ENCODE measurements around the gene CEP20.

Gene CEP20

GRCh38 chr16:15830832-15831451 lies 57.5 kb downstream of the CEP20 start:
- DNase-seq (ENCODE audit: low spot score), result no peak

DNA sequence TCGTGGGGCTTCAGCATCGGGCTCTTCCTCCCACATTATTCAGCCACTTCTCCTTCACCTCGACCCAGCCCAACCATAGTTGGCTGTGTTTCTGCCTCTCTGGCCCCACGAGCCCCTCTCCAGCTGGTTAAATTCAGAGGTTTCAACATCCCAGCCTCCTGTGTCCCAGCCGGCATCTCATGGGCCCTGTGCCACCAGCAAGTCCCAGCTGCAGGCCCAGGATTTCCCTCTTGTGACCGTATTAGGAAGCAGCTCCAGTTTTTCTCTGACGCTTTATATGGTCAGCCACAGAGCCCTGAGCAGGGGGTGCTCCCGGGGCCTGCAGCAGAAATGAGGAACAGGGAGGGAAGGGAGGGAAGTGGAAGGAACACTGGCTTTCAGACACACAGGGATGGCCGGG lies 58.9 kb downstream of the CEP20 start:
- DNase-seq (ENCODE audit: low spot score), result no peak

GRCh38 chr16:15827709-15828343 lies 60.6 kb downstream of the CEP20 start:
- DNase-seq (ENCODE audit: low spot score), result no peak

DNA sequence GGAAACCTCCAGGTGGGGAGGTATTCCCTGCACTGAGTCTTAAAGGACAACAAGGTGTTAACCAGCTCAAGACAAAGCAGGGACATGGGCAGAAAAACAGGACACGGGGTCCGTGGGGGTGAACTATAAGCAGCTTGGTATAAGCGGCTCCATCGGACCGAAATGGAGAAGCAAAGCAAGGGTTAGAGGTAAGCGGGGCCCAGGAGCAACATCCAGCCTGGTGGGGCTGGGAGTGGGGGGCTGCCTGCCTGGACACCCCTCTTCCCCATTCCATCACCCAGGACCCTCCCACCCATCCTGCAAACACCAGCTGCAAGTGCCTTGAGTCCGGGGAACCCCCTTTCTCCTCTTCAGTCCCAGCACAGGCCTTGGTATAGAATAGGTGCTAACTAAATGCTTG lies 61.1 kb downstream of the CEP20 start:
- no peak for DNase-seq (ENCODE audit: low spot score)

DNA sequence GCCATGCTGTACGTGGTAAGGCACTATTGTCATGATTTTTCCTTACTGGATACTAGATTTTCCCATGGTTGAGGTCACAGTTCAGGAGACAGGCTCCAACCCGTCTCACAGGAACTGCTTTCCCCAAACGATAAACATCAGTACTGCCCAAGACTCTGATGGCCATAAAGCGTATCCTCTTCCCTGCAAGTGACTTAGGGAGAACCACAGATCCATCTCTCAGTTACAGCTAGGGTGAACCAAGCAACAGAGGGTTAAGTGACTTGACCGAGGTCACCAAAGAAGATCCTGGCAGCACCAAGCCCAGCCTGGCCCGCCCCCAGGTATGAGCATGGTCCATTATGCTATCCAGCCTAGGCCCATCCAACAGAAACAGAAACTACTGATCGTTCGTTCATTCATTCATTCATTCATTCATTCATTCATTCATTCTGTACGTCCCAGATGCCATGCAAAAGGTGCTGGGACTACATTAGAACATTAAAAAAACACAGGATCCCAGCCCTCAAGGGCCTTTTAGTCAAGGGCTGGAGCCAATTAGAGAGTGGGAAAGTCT lies 62.6 kb downstream of the CEP20 start:
- no peak for DNase-seq (ENCODE audit: low spot score)

DNA sequence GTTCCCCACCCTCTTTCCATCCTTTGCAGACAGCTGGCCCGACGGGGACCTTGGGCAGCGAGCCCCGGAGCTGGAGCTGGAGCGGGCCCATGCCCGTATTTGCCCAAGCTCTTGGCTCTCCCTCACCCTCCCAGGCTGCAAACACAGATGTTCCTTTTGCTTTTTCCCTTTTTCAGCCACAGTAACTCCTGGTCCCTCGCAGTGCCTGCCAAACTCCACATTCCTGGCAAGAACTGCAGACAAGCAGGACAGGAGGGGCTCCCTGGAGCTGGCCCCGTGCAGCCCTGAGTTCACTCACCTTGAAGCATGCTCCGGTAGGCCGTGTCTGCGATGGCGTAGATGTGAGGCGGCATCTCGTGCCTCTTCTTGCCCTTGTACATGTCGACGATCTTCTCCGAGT lies 65.4 kb downstream of the CEP20 start:
- DNase-seq (ENCODE audit: low spot score), result no peak

DNA sequence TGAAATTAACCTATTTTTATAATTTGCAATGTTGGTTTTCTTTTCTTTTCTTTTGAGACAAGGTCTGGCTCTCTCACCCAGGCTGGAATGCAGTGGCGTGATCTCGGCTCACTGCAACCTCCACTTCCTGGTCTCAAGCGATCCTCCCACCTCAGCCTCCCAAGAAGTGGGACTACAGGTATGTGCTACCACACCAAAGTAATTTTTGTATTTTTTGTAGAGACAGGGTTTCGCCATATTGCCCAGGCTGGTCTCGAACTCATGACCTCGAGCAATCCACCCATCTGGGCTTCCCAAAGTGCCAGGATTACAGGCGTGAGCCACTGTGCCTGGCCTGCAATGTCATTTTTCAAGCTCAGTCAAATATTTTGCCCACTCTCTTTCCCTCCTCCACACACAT lies 67.6 kb downstream of the CEP20 start:
- DNase-seq (ENCODE audit: low spot score), result no peak

DNA sequence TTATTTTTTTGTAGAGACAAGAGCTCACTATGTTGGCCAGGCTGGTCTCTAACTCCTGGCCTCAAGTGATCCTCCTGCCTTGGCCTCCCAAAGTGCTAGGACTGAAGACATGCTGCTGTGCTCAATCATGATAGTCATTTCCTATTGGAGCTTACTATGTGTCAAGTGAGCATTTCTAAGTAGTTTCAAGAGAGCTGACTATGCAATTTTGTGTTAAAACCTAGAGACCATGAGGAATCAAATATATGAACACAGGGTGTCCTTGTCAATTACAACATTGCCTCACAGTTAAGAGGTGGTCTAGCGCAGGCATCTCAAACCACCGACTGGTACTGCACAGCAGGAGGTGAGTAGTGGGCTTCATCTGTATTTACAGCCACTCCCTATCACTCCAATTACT lies 69.4 kb downstream of the CEP20 start:
- no peak for DNase-seq (ENCODE audit: low spot score)

- DNase-seq (ENCODE audit: low spot score), result no peak
These were observed 71.0 kb downstream of the CEP20 start for GRCh38 chr16:15817446-15817845.

GRCh38 chr16:15816228-15816627 lies 72.2 kb downstream of the CEP20 start:
- DNase-seq (ENCODE audit: low spot score), result no peak
